GM18508 (cell line): ENCODE data around the gene PAH.
"Not testable (repeated sequence)": the region's sequence is repeated elsewhere in the genome, so short reads cannot be mapped to it uniquely, and the experiment has no call there.

Experiments used
- ATAC-seq: cut with Tn5 transposase; IDR thresholded peaks from one replicate; pipeline ENCODE4 v1.9.1; 2021; ENCODE audit warnings: moderate number of reproducible peaks; ENCODE audit not compliant: insufficient read depth, unreplicated experiment

The PAH gene

DNA sequence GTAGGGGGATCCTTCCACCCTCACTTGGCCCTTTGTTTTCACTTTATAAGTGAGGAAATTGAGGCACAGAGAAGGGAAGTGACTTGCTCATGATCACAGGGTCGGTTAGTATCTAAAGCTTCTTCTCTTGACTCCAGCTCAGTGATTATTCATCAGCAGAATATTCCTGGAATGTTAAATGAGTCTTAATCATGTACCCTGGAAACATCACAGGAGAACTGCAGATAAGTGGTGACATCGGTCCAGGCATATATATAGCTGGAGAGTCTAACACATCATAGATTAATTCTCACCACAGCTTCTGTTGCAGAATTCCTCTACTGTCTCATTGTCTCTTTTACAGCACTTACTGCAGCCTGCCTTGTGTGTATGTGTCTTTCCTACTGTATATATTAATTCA is 69.9 kb downstream of the PAH start:
- no peak for ATAC-seq

DNA sequence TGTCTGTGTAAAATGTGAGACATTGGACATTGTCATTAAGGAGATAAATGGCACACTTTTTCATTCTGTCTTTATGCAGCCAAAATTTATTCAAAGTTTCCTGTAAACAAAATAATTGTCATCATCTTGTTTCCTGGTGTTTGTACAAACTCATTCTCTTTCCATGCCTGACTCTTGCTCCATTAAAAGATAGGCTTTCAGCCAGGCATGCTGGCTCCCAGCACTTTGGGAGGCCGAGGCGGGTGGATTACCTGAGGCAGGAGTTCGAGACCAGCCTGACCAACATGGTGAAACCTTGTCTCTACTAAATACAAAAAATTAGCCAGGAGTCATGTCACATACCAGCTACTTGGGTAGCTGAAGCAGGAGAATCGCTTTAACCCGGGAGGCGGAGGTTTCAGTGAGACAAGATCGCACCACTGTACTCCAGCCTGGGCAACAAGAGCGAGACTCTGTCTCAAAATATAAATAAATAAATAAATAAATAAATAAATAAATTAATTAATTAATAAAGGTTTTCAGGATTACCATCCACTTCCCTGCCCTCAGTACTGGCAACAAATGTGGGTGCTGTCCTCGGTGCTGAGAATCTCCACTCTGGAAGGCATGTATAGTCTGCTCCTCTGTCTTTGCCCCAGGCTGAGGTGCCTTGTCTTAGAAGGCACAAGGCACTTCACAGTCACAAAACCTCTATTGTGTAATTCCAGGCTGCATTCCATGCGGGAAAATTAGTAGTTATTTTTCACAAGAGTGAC is 83.2 kb downstream of the PAH start:
- no peak for ATAC-seq

DNA sequence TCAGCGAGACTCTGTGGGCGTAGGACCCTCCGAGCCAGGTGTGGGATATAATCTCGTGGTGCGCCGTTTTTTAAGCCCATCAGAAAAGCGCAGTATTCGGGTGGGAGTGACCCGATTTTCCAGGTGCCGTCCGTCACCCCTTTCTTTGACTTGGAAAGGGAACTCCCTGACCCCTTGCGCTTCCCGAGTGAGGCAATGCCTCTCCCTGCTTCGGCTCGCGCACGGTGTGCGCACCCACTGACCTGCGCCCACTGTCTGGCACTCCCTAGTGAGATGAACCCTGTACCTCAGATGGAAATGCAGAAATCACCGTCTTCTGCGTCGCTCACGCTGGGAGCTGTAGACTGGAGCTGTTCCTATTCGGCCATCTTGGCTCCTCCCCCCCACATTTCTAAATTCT is 84.2 kb downstream of the PAH start:
- ATAC-seq = not testable (repeated sequence)

DNA sequence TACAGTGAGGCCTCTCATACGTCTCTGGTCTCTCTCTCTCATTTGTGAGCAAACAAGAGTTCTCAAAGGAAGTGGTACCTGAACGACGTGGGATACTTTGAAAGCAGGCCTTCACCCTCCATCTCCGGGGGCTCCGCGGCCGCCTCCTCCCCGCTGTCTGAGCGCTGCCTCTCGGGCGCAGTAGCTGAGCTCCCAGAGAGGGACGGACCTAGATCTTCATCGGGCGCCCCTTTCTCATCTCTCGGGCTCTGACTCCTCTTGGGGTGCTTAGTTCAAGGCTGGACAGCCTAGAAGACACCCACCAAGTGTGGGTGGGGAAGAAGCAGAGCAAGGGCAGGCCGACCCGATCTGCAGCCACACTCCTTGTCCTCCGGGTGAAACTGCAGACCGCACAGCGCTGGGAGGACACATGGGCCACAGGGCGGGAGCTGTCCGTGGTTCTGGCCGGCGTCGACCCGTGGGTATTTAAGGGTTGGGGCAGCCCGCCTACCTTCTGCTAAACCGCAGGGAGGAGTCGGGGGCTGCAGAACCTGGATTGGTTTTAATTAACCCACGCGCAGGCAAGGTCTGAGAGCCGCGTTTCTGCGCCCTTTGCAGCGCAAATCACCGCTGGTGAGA is 92.7 kb downstream of the PAH start:
- ATAC-seq = no peak

DNA sequence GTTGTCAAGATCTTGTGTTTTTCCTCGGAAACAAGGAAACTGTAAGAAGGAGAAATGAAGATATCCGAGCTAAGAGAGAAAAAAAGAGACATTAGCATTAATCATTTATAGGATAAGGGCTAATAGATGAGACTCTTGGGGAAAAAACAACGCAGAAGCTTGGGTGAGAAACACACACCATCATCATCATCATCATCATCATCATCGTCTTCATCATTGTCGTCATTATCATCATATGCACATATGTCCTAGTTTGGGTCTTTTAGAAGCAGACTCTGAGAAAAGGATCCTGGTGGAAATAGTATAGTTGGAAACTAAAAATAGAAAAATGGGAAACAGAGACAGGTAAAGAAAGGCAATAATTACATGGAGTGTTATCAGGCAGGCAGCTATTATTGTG is 95.9 kb downstream of the PAH start:
- no peak for ATAC-seq

DNA sequence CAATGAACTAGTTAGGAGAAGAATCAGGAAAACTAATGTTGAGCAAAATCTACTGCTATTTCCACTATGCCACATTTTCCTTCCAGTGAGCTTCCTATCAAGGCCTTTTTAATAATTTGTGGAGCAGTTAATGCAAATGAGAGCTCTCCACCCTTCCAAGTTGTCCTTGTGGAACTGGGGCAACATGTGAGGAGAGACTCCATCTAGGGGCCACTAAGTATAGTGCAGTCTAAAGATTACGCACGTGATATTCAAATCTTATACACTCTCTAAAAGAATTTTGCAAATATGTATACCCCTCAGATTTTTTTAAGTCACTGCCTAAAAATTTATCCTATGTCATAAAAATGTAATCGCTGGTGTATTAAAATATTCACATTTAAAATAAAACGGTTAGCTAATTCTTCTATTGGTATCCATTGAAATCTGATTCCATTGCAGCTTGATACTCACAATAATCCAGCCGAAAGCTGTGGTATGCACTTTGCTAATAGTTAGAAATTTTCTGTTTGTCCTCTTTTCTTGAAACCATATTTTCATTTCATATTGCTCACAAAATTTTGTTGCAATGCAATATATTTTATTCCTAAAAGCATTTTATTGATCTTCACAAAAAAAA is 100.1 kb downstream of the PAH start:
- ATAC-seq = no peak

DNA sequence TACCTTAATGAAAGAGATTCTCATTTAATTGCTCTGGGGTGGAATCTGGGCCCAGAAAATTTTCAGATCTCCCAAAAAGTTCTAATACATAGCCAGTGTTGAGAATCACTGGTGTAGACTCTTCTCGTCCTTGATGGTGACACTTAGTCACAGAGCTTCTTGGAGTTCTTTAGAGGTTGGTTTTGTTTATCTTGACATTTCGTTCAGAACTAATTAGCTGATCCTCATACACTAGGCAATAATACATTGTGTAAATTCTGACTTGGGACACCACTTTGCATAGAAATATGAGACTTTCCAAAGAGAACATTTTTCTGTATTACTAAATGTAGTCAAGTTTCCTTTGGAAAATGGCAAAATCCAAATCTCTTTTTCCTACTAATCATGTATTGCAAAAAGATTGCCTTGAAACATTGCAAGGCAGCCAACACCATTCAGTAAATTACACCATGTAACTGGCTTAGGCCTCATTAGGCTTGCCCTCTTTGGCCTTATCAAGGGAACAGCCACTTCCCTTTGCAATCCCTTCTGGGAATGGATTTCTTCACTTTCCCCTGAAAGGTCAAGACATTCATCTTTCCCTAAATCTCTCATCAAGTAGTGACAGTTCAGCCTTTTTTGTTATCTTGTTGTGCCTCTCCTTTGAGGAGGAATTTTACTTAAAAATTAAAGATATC is 102.2 kb downstream of the PAH start:
- ATAC-seq = no peak

DNA sequence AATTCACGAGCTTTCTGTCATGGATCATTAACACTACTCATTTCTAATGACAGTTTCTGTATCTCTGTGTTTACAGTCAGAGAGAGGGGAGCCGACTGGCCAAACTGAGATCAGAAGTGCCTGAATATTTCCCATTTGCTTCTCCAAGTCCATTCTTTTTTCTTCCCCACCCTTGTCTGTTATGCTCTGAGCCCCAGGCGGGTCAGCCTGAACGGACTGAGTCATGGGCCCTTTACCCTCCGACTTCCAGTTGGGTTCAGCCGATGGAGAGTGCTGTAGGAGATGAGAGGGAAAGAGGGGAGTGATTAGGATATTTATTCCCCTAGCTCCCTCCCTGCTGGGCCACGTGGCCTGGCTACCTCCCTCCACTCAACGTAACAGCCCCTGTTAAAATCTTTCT is 104.7 kb downstream of the PAH start:
- ATAC-seq = no peak

DNA sequence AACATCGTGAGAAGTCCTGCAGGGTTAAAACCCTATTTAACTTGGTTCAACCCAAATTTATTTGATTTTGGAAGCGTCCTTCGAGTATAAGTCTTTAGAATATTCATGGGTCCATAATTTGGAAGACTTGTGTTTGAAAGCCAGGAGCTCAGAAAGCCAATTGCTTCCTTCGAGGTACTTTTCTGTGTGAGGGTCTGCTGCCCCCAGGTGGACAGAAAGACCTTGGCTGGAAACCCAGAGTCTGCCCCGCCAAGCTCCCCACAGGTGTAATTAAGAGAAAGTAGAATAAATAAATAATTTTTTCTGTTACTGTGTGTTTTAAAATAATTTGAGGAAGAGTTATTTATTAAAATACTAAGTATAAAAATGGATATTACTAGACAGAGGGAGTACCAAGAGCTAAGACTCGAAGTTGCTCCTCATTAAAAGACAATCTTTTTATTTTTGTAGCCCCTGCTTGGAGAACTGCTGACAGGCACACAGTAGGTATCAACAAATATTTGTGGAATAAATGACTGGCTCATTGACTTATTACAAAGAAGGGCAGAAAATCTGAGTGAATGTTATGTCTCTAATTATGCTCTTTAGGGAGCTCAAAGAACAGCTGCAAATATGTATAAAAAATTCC is 105.8 kb downstream of the PAH start:
- no peak for ATAC-seq

DNA sequence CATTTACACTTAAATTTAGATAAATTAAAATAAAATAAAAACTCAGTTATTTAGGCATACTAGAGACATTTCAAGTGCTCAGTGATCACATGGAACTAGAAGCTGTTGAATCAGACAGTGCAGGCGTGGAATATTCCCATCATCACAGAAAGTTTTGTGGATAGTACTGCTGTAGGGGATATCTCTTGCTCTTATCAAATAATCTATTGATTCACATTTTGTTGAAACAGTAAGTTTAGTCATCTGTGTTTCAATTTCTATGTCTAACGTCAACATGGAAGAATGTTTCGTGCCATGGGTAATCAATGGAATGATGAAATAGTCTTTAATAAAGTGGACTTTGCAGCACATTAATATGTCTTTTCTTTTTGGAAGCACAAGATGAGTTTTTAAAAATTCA is 108.6 kb downstream of the PAH start:
- no peak for ATAC-seq

DNA sequence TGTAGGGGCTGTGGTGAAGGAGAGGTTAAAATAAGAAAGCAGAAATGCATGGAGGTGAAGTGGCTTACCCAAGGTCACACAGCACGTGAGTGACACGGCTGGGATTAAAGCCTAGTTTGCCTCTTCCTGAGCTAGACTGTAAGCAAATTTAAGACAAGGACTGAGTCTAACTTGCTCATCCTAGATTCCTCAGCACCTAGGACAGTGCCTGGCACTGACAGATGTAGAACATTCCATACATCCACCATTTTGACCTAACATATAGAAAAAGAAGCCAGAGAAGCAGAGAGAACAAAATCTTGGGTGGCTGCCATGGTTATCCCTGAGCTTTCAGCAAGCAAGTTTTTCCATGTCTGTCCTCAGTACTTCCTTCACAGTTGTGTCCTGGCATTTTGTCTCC is 110.5 kb downstream of the PAH start:
- no peak for ATAC-seq

DNA sequence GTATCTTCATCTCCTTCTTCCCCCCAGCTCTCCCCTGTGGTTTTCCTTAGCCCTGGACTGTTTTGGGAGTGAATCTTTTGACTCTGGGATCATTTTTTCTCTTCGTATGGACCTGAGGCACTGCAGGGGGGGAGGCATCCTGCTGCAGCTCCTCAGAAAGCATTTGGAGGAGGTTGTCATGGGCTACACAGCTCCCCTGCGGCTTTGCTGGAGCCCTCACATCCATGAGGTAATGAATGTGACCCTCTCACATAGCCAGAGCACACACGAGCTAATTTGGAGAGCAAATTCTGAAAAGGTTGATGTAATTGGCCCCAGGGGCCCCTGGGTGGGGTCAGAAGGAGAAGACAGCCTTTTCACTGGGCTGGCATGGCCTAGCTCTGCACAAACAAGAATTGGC is 110.9 kb downstream of the PAH start:
- no peak for ATAC-seq

DNA sequence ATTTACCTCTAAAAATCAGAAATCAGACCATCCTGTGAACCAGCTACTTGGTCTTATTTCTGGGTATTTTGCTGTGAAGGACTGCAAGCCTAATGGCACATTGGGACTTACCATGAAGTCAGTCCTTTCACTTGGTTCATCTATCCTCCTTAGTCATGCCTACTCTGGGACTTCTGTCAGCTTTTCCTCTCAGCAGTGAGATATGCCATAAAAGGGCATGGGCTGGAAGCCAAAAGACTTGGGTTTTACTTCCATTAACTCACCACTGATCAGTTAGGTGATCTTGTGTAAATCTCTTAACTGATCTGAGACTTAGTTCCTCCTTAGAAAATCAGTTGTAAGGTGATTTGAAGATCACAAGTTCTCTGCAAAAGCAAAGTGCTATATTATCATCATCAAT is 116.5 kb downstream of the PAH start:
- no peak for ATAC-seq

DNA sequence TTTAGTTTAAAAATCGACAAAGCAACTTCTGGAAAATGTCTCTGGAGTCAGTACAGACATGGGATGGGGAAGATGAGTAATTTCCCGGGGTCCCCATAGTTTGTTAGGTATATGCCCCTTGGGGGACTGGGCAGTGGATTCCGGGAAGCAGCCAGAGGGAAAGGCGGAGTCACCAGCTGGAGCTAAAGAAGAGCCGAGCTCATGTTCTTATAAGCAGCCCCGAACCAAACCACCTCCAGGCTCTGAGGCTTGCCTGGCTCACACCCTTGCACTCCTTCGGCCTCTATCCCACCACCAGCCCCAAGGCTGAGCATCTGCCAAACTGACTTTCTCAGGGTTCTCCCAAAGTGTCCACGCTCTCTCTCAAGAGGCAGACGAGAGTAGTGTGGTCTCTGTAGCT is 117.8 kb downstream of the PAH start:
- ATAC-seq = no peak

DNA sequence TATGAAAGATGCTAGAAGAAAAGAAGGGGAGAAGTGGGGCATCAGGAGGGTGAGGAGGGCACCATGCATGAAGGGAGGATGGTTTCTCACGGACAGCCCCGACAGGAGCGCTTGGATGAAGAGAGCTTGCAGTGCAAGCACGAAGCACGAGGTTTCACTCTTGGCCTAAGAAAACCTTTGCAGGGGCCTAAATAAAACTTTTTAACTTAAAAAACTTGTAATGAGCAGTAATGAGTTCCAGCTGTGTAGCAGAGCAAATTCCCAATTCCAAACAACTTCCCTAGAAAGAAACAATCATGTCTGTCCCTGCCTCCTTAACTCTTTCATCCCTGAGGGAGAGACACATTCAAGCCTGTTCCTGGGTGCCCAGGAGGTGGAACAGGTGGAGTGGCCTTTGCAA is 119.5 kb downstream of the PAH start:
- no peak for ATAC-seq

DNA sequence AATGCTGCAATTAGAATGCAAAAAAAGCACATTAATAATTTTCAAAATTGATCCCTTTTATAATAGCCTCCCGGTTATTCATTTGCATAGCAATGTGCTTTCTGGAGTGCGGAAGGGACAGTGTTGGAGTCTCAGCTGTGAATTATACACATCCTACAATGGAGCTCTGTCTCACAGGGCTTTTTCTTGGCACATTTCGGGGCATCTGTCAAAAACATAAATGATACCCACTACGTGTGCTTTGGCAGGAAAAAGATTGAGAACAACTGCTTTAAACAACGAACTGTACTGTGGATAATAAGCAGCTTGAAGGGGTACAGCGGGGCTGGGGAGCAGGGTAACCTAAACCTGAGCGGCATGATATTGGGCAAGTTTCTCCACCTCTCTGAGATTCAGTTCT is 123.1 kb downstream of the PAH start:
- no peak for ATAC-seq
